H9 (cell line): ENCODE results near the gene CNIH2. TPM values are rescaled to one million over a fixed set of nuclear protein-coding genes. Genes with fewer than 3 reads are reported as not detected.

Experiments used
- DNase-seq: peaks from one replicate; pipeline ENCODE4 v3.0.0-alpha.2; 2017
- H2AFZ ChIP-seq: one replicate; pipeline ENCODE4 v1.6.1; 2013; ENCODE audit warnings: mild to moderate bottlenecking, low read length, control low read depth, moderate library complexity
- H2AK5ac ChIP-seq: 2 replicates; pipeline ENCODE4 v1.6.1; 2013; ENCODE audit warnings: low read length, control low read depth, mixed read lengths; ENCODE audit not compliant: insufficient read length
- H2BK120ac ChIP-seq: one replicate; pipeline ENCODE4 v1.6.1; 2013; ENCODE audit warnings: low read depth, mild to moderate bottlenecking, low read length, control low read depth, inconsistent platforms; ENCODE audit not compliant: poor library complexity, severe bottlenecking
- H2BK12ac ChIP-seq: 2 replicates; pipeline ENCODE4 v1.6.1; 2013; ENCODE audit warnings: low read length, control low read depth, mixed read lengths, low read depth; ENCODE audit not compliant: insufficient read length
- H2BK15ac ChIP-seq: 2 replicates; pipeline ENCODE4 v1.6.1; 2013; ENCODE audit warnings: low read depth, low read length, control low read depth
- H2BK20ac ChIP-seq: one replicate; pipeline ENCODE4 v1.6.1; 2013; ENCODE audit warnings: low read depth, mild to moderate bottlenecking, low read length, control low read depth, inconsistent platforms; ENCODE audit not compliant: poor library complexity, severe bottlenecking
- H2BK5ac ChIP-seq: 2 replicates; pipeline ENCODE4 v1.6.1; 2013; ENCODE audit warnings: low read length, control low read depth, mixed read lengths; ENCODE audit not compliant: insufficient read length
- H3K14ac ChIP-seq: 2 replicates; pipeline ENCODE4 v1.6.1; 2013; ENCODE audit warnings: low read length, control low read depth; ENCODE audit not compliant: insufficient read depth
- H3K18ac ChIP-seq: 2 replicates; pipeline ENCODE4 v1.6.1; 2013; ENCODE audit warnings: low read depth, mild to moderate bottlenecking, mixed read lengths, low read length, control low read depth; ENCODE audit not compliant: insufficient read length
- H3K23ac ChIP-seq: 2 replicates; pipeline ENCODE4 v1.6.1; 2013; ENCODE audit warnings: low read length, control low read depth, mixed read lengths, low read depth; ENCODE audit not compliant: insufficient read length
- H3K23me2 ChIP-seq: 2 replicates; pipeline ENCODE4 v1.6.1; 2013; ENCODE audit warnings: low read depth, mild to moderate bottlenecking, mixed read lengths, low read length, control low read depth; ENCODE audit not compliant: insufficient read length, poor library complexity, severe bottlenecking
- H3K27ac ChIP-seq: 2 replicates; pipeline ENCODE4 v1.5.1; 2013; ENCODE audit warnings: low read length, control low read depth, mixed read lengths, low read depth; ENCODE audit not compliant: insufficient read length
- H3K27me3 ChIP-seq: 2 replicates; pipeline ENCODE4 v1.6.1; 2013; ENCODE audit warnings: low read length, control low read depth, inconsistent platforms; ENCODE audit not compliant: insufficient read depth
- H3K4ac ChIP-seq: 2 replicates; pipeline ENCODE4 v1.6.1; 2013; ENCODE audit warnings: low read depth, mild to moderate bottlenecking, control low read depth, inconsistent platforms, low read length, moderate library complexity
- H3K4me1 ChIP-seq: 2 replicates; pipeline ENCODE4 v1.6.1; 2013; ENCODE audit warnings: low read length, control low read depth, inconsistent platforms; ENCODE audit not compliant: insufficient read depth
- H3K4me2 ChIP-seq: 2 replicates; pipeline ENCODE4 v1.6.1; 2013; ENCODE audit warnings: low read length, control low read depth, mixed read lengths; ENCODE audit not compliant: insufficient read length, insufficient read depth
- H3K56ac ChIP-seq: 2 replicates; pipeline ENCODE4 v1.6.1; 2013; ENCODE audit warnings: low read depth, mild to moderate bottlenecking, mixed read lengths, low read length, control low read depth; ENCODE audit not compliant: insufficient read length
- H3K79me1 ChIP-seq: 2 replicates; pipeline ENCODE4 v1.6.1; 2013; ENCODE audit warnings: low read depth, mild to moderate bottlenecking, moderate library complexity, low read length, control low read depth, inconsistent platforms; ENCODE audit not compliant: insufficient read depth, poor library complexity, severe bottlenecking
- H3K79me2 ChIP-seq: 2 replicates; pipeline ENCODE4 v1.6.1; 2013; ENCODE audit warnings: low read length, control low read depth, inconsistent platforms; ENCODE audit not compliant: insufficient read depth
- H3K9ac ChIP-seq: 2 replicates; pipeline ENCODE4 v1.6.1; 2013; ENCODE audit warnings: low read length, control low read depth, mixed read lengths; ENCODE audit not compliant: insufficient read length; ENCODE audit errors: extremely low read depth
- H3K9me3 ChIP-seq: one replicate; pipeline ENCODE4 v1.6.1; 2013; ENCODE audit warnings: low read depth, low read length, inconsistent platforms; ENCODE audit not compliant: control insufficient read depth
- H3T11ph ChIP-seq: one replicate; pipeline ENCODE4 v1.6.1; 2013; ENCODE audit warnings: mild to moderate bottlenecking, low read length, control low read depth, inconsistent platforms
- H4K20me1 ChIP-seq: one replicate; pipeline ENCODE4 v1.6.1; 2013; ENCODE audit not compliant: control insufficient read depth, insufficient read length, insufficient read depth
- H4K5ac ChIP-seq: 2 replicates; pipeline ENCODE4 v1.6.1; 2013; ENCODE audit warnings: low read depth, mild to moderate bottlenecking, mixed read lengths, low read length, control low read depth; ENCODE audit not compliant: insufficient read length
- H4K8ac ChIP-seq: replicated peaks from 2 replicates; pipeline ENCODE4 v1.6.1; 2013; ENCODE audit warnings: low read length, control low read depth, mixed read lengths, low read depth; ENCODE audit not compliant: insufficient read length
- H4K91ac ChIP-seq: 2 replicates; pipeline ENCODE4 v1.6.1; 2013; ENCODE audit warnings: low read depth, mild to moderate bottlenecking, moderate library complexity, mixed read lengths, low read length, control low read depth; ENCODE audit not compliant: insufficient read length
- H3K27ac Mint-ChIP-seq, 3 experiments: 2 replicates in 2 of 3; 3 replicates in 1 of 3; pipeline ENCODE4 v1.8.0; 2020 to 2021; ENCODE audit warnings: mixed read lengths in 3 of 3, mild to moderate bottlenecking in 1 of 3, moderate library complexity in 1 of 3
- H3K27me3 Mint-ChIP-seq: 2 replicates; pipeline ENCODE4 v1.8.0; 2021; ENCODE audit warnings: low read depth, mild to moderate bottlenecking, moderate library complexity, mixed read lengths
- H3K36me3 Mint-ChIP-seq, 3 experiments: 2 replicates in 2 of 3; 3 replicates in 1 of 3; pipeline ENCODE4 v1.8.0; 2020 to 2021; ENCODE audit warnings: low read depth in 3 of 3, mixed read lengths in 3 of 3; ENCODE audit not compliant: insufficient read depth in 1 of 3
- H3K4me1 Mint-ChIP-seq, 2 experiments: 2 replicates each; pipeline ENCODE4 v1.8.0; 2020; ENCODE audit warnings: mixed read lengths in 2 of 2
- H3K4me3 Mint-ChIP-seq, 2 experiments: 2 replicates in 1 of 2; 3 replicates in 1 of 2; pipeline ENCODE4 v1.8.0; 2020 to 2021; ENCODE audit warnings: mild to moderate bottlenecking in 2 of 2, mixed read lengths in 2 of 2, moderate library complexity in 1 of 2
- H3K9me3 Mint-ChIP-seq, 2 experiments: 2 replicates in 1 of 2; 3 replicates in 1 of 2; pipeline ENCODE4 v1.8.0; 2020; ENCODE audit warnings: mild to moderate bottlenecking in 2 of 2, mixed read lengths in 2 of 2, moderate library complexity in 1 of 2
- WGBS: extraction: QIAGEN DNeasy Blood & Tissue Kit; methylation state at CpG from one replicate; pipeline ENCODE4 v1.1.7; 2013; ENCODE audit warnings: missing lambda C conversion rate, low lambda C conversion rate, mixed read lengths; ENCODE audit not compliant: insufficient read length; ENCODE audit errors: extremely low coverage; 5-methylcytosine and 5-hydroxymethylcytosine counted together
- total RNA-seq: library from RNA; stranded (reverse); gene quantifications from 2 replicates; pipeline ENCODE4 v1.2.1, GENCODE V29; 2021
- TF ChIP-seq, protein P1 (sequence below): fragments of 200-600 bp; sonication (generic); conservative IDR thresholded peaks from 3 replicates; pipeline ENCODE4 v1.8.0; 2021; ENCODE audit warnings: antibody characterized with exemption, mild to moderate bottlenecking

CNIH2 gene
- total RNA-seq, 1 experiment from 2014 or later: 12.0 TPM

DNA sequence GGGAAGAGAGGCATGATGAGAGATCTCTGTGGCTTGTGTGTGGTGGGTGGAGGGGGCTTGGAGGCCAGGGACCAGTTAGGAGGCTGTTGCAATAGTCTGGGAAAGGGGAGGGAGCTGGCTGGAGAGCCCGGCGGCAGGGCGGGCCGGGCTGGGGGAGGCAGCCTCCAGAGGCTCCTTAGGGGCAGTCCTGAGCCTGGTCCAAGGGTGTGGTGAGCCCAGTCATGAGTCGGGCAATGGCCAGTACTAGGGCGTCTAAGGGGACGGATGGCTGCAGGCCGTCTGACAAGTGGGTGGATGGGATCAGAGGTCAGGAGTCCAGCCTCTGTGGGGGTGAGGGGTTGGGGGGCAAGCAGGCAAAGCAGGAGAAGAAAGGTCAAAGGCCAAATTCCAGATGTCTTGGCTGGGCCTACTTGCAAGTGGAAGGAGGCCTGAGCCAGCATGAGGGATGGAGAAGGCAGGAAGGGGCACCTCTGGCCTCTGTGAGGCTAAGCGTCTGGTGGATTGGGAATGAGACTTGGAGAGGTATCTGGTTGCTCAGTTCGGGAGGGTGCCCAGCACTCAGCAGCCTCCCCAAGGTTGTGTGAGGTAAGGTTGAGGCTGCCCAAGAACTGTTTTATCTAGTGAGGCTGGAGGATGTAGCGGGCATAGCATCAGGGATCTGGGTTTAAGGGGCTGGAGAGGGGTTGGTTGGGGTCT is 44.9 kb downstream of the CNIH2 start:
- no peak overlapping the region for H2BK15ac ChIP-seq
- no peak overlapping the region for H2BK120ac ChIP-seq
- no peaks in the 10 kb centered on the region for H4K20me1 ChIP-seq
- H3K27me3 ChIP-seq: no peaks in the 10 kb centered on the region
- Mint-ChIP-seq H3K9me3 (peaks cover 14 to 20% of the 10 kb centered on the region in 2 experiments), H3K27me3 (peaks cover 21% of the 10 kb centered on the region), H3K27ac (no peak overlapping the region), H3K4me1 (peaks cover 15 to 29% of the 10 kb centered on the region in 2 experiments), H3K36me3 (peaks cover 8 to 18% (median 16%) of the 10 kb centered on the region in 3 experiments), H3K4me3 (no peak overlapping the region; a peak in 1 of 5 replicates)
- no peak overlapping the region for H3K27ac ChIP-seq
- no peak overlapping the region for H4K8ac ChIP-seq
- H4K91ac ChIP-seq: no peak overlapping the region
- H3K79me1 ChIP-seq: no peaks in the 10 kb centered on the region
- no peak overlapping the region for H2AFZ ChIP-seq
- H3K9ac ChIP-seq: no peak overlapping the region
- H4K5ac ChIP-seq: no peak overlapping the region
- H3K23me2 ChIP-seq: no peaks in the 10 kb centered on the region
- H3K23ac ChIP-seq: no peak overlapping the region
- no peak overlapping the region for H2AK5ac ChIP-seq
- no peak overlapping the region for H3K4ac ChIP-seq
- no peak overlapping the region for H3K56ac ChIP-seq
- no peak overlapping the region for H2BK12ac ChIP-seq
- H3K18ac ChIP-seq: peak overlapping the region; percentile 3
- no peak for DNase-seq
- H3K4me2 ChIP-seq: no peak overlapping the region
- no peak overlapping the region for H2BK5ac ChIP-seq
- no CpG with 5 or more reads among the region's 11 CpGs for WGBS
- H3K9me3 ChIP-seq: no peaks in the 10 kb centered on the region
- H3K14ac ChIP-seq: no peak overlapping the region
- TF ChIP-seq, protein P1, sequence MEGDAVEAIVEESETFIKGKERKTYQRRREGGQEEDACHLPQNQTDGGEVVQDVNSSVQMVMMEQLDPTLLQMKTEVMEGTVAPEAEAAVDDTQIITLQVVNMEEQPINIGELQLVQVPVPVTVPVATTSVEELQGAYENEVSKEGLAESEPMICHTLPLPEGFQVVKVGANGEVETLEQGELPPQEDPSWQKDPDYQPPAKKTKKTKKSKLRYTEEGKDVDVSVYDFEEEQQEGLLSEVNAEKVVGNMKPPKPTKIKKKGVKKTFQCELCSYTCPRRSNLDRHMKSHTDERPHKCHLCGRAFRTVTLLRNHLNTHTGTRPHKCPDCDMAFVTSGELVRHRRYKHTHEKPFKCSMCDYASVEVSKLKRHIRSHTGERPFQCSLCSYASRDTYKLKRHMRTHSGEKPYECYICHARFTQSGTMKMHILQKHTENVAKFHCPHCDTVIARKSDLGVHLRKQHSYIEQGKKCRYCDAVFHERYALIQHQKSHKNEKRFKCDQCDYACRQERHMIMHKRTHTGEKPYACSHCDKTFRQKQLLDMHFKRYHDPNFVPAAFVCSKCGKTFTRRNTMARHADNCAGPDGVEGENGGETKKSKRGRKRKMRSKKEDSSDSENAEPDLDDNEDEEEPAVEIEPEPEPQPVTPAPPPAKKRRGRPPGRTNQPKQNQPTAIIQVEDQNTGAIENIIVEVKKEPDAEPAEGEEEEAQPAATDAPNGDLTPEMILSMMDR: no peak
- no peak overlapping the region for H3T11ph ChIP-seq
- no peak overlapping the region for H2BK20ac ChIP-seq
- H3K79me2 ChIP-seq: no peaks in the 10 kb centered on the region
- H3K4me1 ChIP-seq: no peaks in the 10 kb centered on the region
